ENCODE measurements around the gene FNTB. TPM values are rescaled to one million over a fixed set of nuclear protein-coding genes. Genes with fewer than 3 reads are reported as not detected.

Gene FNTB
- total RNA-seq, 1 experiment from 2014 or later, result 20.7 TPM

DNA sequence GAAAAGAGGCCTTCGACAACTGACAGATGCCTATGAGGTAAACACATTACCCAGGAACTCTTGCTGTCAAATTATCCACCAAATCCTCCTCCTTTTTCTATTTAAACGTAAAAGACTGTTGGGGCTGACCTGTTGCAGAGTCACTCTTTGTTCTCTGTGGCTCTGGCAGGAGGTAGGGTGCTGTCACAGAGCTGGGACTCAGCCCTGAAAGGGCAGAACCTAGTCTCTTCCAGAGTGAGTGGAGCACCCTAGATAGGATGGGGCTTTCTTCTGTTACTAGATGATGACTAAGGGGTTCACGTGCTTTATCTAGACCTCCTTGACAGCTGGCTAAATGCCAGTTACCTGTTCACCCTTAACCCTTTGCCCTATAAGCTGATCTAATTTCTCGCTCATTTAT lies 25.7 kb downstream of the FNTB start:
- TF ChIP-seq, protein P1, sequence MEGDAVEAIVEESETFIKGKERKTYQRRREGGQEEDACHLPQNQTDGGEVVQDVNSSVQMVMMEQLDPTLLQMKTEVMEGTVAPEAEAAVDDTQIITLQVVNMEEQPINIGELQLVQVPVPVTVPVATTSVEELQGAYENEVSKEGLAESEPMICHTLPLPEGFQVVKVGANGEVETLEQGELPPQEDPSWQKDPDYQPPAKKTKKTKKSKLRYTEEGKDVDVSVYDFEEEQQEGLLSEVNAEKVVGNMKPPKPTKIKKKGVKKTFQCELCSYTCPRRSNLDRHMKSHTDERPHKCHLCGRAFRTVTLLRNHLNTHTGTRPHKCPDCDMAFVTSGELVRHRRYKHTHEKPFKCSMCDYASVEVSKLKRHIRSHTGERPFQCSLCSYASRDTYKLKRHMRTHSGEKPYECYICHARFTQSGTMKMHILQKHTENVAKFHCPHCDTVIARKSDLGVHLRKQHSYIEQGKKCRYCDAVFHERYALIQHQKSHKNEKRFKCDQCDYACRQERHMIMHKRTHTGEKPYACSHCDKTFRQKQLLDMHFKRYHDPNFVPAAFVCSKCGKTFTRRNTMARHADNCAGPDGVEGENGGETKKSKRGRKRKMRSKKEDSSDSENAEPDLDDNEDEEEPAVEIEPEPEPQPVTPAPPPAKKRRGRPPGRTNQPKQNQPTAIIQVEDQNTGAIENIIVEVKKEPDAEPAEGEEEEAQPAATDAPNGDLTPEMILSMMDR (conservative IDR thresholded peaks at IDR 0.05), result no peak
- no peaks in the 10 kb centered on the region for H3K4me1 ChIP-seq (ENCODE audit: insufficient read depth, low read length)
- H3K4me1 Mint-ChIP-seq, result peaks cover 0 to 3% of the 10 kb centered on the region in 2 experiments; a peak in 1 of 4 replicates
- no peaks in the 10 kb centered on the region for H3K79me2 ChIP-seq (ENCODE audit: insufficient read depth, low read length)
- H3K23me2 ChIP-seq (ENCODE audit: insufficient read length, low read depth, low read length, poor library complexity, severe bottlenecking), result no peaks in the 10 kb centered on the region
- no peak overlapping the region for H3K9ac ChIP-seq (ENCODE audit: extremely low read depth, insufficient read length, low read length)
- no peak overlapping the region for H4K5ac ChIP-seq (ENCODE audit: insufficient read length, low read depth, low read length)
- no peak overlapping the region; a peak in 1 of 7 replicates for H3K27ac Mint-ChIP-seq
- H3K9me3 ChIP-seq (ENCODE audit: control insufficient read depth, low read depth, low read length), result no peaks in the 10 kb centered on the region
- no peak for DNase-seq
- H3K36me3 Mint-ChIP-seq (ENCODE audit: insufficient read depth in 1 of 3, low read depth in 3 of 3), result peaks cover 2 to 42% (median 8%) of the 10 kb centered on the region in 3 experiments; a peak in 5 of 7 replicates
- H3K9me3 Mint-ChIP-seq, result no peaks in the 10 kb centered on the region
- no peak overlapping the region for H3K27ac ChIP-seq (ENCODE audit: insufficient read length, low read depth, low read length)
- H3K4me2 ChIP-seq (ENCODE audit: insufficient read depth, insufficient read length, low read length), result no peak overlapping the region
- no peak overlapping the region for H3K4me3 Mint-ChIP-seq
- H3K23ac ChIP-seq (ENCODE audit: insufficient read length, low read depth, low read length), result no peak overlapping the region
- H4K20me1 ChIP-seq (ENCODE audit: control insufficient read depth, insufficient read depth, insufficient read length), result no peaks in the 10 kb centered on the region
- no peak overlapping the region for H3K4ac ChIP-seq (ENCODE audit: low read depth, low read length)
- no peak overlapping the region for H3T11ph ChIP-seq (ENCODE audit: low read length)
- no peak overlapping the region for H2BK5ac ChIP-seq (ENCODE audit: insufficient read length, low read length)
- no peaks in the 10 kb centered on the region for H3K79me1 ChIP-seq (ENCODE audit: insufficient read depth, low read depth, low read length, poor library complexity, severe bottlenecking)
- no peaks in the 10 kb centered on the region for H3K27me3 ChIP-seq (ENCODE audit: insufficient read depth, low read length)
- no peak overlapping the region for H2BK20ac ChIP-seq (ENCODE audit: low read depth, low read length, poor library complexity, severe bottlenecking)
- no peak overlapping the region for H3K18ac ChIP-seq (ENCODE audit: insufficient read length, low read depth, low read length)
- no peak overlapping the region for H2AK5ac ChIP-seq (ENCODE audit: insufficient read length, low read length)
- no peak overlapping the region for H2BK15ac ChIP-seq (ENCODE audit: low read depth, low read length)
- H3K56ac ChIP-seq (ENCODE audit: insufficient read length, low read depth, low read length), result no peak overlapping the region
- no peak overlapping the region for H3K14ac ChIP-seq (ENCODE audit: insufficient read depth, low read length)
- H2AFZ ChIP-seq (ENCODE audit: low read length), result no peak overlapping the region
- H3K27me3 Mint-ChIP-seq (ENCODE audit: low read depth), result no peaks in the 10 kb centered on the region
- WGBS (ENCODE audit: extremely low coverage, insufficient read length, low lambda C conversion rate), result no CpG with 5 or more reads among the region's 4 CpGs
- no peak overlapping the region for H4K8ac ChIP-seq (replicated peaks; ENCODE audit: insufficient read length, low read depth, low read length)
- no peak overlapping the region for H2BK12ac ChIP-seq (ENCODE audit: insufficient read length, low read depth, low read length)
- no peak overlapping the region for H4K91ac ChIP-seq (ENCODE audit: insufficient read length, low read depth, low read length)
- H2BK120ac ChIP-seq (ENCODE audit: low read depth, low read length, poor library complexity, severe bottlenecking), result no peak overlapping the region

All from H9 (cell line).